H9 (cell line): ENCODE results near the gene CAPN8. TPM values are rescaled to one million over a fixed set of nuclear protein-coding genes. Genes with fewer than 3 reads are reported as not detected.

Experiments
- DNase-seq: peaks from one replicate; pipeline ENCODE4 v3.0.0-alpha.2; 2017
- H2AFZ ChIP-seq: one replicate; pipeline ENCODE4 v1.6.1; 2013; ENCODE audit warnings: mild to moderate bottlenecking, low read length, control low read depth, moderate library complexity
- H2AK5ac ChIP-seq: 2 replicates; pipeline ENCODE4 v1.6.1; 2013; ENCODE audit warnings: low read length, control low read depth, mixed read lengths; ENCODE audit not compliant: insufficient read length
- H2BK120ac ChIP-seq: one replicate; pipeline ENCODE4 v1.6.1; 2013; ENCODE audit warnings: low read depth, mild to moderate bottlenecking, low read length, control low read depth, inconsistent platforms; ENCODE audit not compliant: poor library complexity, severe bottlenecking
- H2BK12ac ChIP-seq: 2 replicates; pipeline ENCODE4 v1.6.1; 2013; ENCODE audit warnings: low read length, control low read depth, mixed read lengths, low read depth; ENCODE audit not compliant: insufficient read length
- H2BK15ac ChIP-seq: 2 replicates; pipeline ENCODE4 v1.6.1; 2013; ENCODE audit warnings: low read depth, low read length, control low read depth
- H2BK20ac ChIP-seq: one replicate; pipeline ENCODE4 v1.6.1; 2013; ENCODE audit warnings: low read depth, mild to moderate bottlenecking, low read length, control low read depth, inconsistent platforms; ENCODE audit not compliant: poor library complexity, severe bottlenecking
- H2BK5ac ChIP-seq: 2 replicates; pipeline ENCODE4 v1.6.1; 2013; ENCODE audit warnings: low read length, control low read depth, mixed read lengths; ENCODE audit not compliant: insufficient read length
- H3K14ac ChIP-seq: 2 replicates; pipeline ENCODE4 v1.6.1; 2013; ENCODE audit warnings: low read length, control low read depth; ENCODE audit not compliant: insufficient read depth
- H3K18ac ChIP-seq: 2 replicates; pipeline ENCODE4 v1.6.1; 2013; ENCODE audit warnings: low read depth, mild to moderate bottlenecking, mixed read lengths, low read length, control low read depth; ENCODE audit not compliant: insufficient read length
- H3K23ac ChIP-seq: 2 replicates; pipeline ENCODE4 v1.6.1; 2013; ENCODE audit warnings: low read length, control low read depth, mixed read lengths, low read depth; ENCODE audit not compliant: insufficient read length
- H3K23me2 ChIP-seq: 2 replicates; pipeline ENCODE4 v1.6.1; 2013; ENCODE audit warnings: low read depth, mild to moderate bottlenecking, mixed read lengths, low read length, control low read depth; ENCODE audit not compliant: insufficient read length, poor library complexity, severe bottlenecking
- H3K27ac ChIP-seq: 2 replicates; pipeline ENCODE4 v1.5.1; 2013; ENCODE audit warnings: low read length, control low read depth, mixed read lengths, low read depth; ENCODE audit not compliant: insufficient read length
- H3K27me3 ChIP-seq: 2 replicates; pipeline ENCODE4 v1.6.1; 2013; ENCODE audit warnings: low read length, control low read depth, inconsistent platforms; ENCODE audit not compliant: insufficient read depth
- H3K4ac ChIP-seq: 2 replicates; pipeline ENCODE4 v1.6.1; 2013; ENCODE audit warnings: low read depth, mild to moderate bottlenecking, control low read depth, inconsistent platforms, low read length, moderate library complexity
- H3K4me1 ChIP-seq: 2 replicates; pipeline ENCODE4 v1.6.1; 2013; ENCODE audit warnings: low read length, control low read depth, inconsistent platforms; ENCODE audit not compliant: insufficient read depth
- H3K4me2 ChIP-seq: 2 replicates; pipeline ENCODE4 v1.6.1; 2013; ENCODE audit warnings: low read length, control low read depth, mixed read lengths; ENCODE audit not compliant: insufficient read length, insufficient read depth
- H3K56ac ChIP-seq: 2 replicates; pipeline ENCODE4 v1.6.1; 2013; ENCODE audit warnings: low read depth, mild to moderate bottlenecking, mixed read lengths, low read length, control low read depth; ENCODE audit not compliant: insufficient read length
- H3K79me1 ChIP-seq: 2 replicates; pipeline ENCODE4 v1.6.1; 2013; ENCODE audit warnings: low read depth, mild to moderate bottlenecking, moderate library complexity, low read length, control low read depth, inconsistent platforms; ENCODE audit not compliant: insufficient read depth, poor library complexity, severe bottlenecking
- H3K79me2 ChIP-seq: 2 replicates; pipeline ENCODE4 v1.6.1; 2013; ENCODE audit warnings: low read length, control low read depth, inconsistent platforms; ENCODE audit not compliant: insufficient read depth
- H3K9ac ChIP-seq: 2 replicates; pipeline ENCODE4 v1.6.1; 2013; ENCODE audit warnings: low read length, control low read depth, mixed read lengths; ENCODE audit not compliant: insufficient read length; ENCODE audit errors: extremely low read depth
- H3K9me3 ChIP-seq: one replicate; pipeline ENCODE4 v1.6.1; 2013; ENCODE audit warnings: low read depth, low read length, inconsistent platforms; ENCODE audit not compliant: control insufficient read depth
- H3T11ph ChIP-seq: one replicate; pipeline ENCODE4 v1.6.1; 2013; ENCODE audit warnings: mild to moderate bottlenecking, low read length, control low read depth, inconsistent platforms
- H4K20me1 ChIP-seq: one replicate; pipeline ENCODE4 v1.6.1; 2013; ENCODE audit not compliant: control insufficient read depth, insufficient read length, insufficient read depth
- H4K5ac ChIP-seq: 2 replicates; pipeline ENCODE4 v1.6.1; 2013; ENCODE audit warnings: low read depth, mild to moderate bottlenecking, mixed read lengths, low read length, control low read depth; ENCODE audit not compliant: insufficient read length
- H4K8ac ChIP-seq: replicated peaks from 2 replicates; pipeline ENCODE4 v1.6.1; 2013; ENCODE audit warnings: low read length, control low read depth, mixed read lengths, low read depth; ENCODE audit not compliant: insufficient read length
- H4K91ac ChIP-seq: 2 replicates; pipeline ENCODE4 v1.6.1; 2013; ENCODE audit warnings: low read depth, mild to moderate bottlenecking, moderate library complexity, mixed read lengths, low read length, control low read depth; ENCODE audit not compliant: insufficient read length
- H3K27ac Mint-ChIP-seq, 3 experiments: 2 replicates in 2 of 3; 3 replicates in 1 of 3; pipeline ENCODE4 v1.8.0; 2020 to 2021; ENCODE audit warnings: mixed read lengths in 3 of 3, mild to moderate bottlenecking in 1 of 3, moderate library complexity in 1 of 3
- H3K27me3 Mint-ChIP-seq: 2 replicates; pipeline ENCODE4 v1.8.0; 2021; ENCODE audit warnings: low read depth, mild to moderate bottlenecking, moderate library complexity, mixed read lengths
- H3K36me3 Mint-ChIP-seq, 3 experiments: 2 replicates in 2 of 3; 3 replicates in 1 of 3; pipeline ENCODE4 v1.8.0; 2020 to 2021; ENCODE audit warnings: low read depth in 3 of 3, mixed read lengths in 3 of 3; ENCODE audit not compliant: insufficient read depth in 1 of 3
- H3K4me1 Mint-ChIP-seq, 2 experiments: 2 replicates each; pipeline ENCODE4 v1.8.0; 2020; ENCODE audit warnings: mixed read lengths in 2 of 2
- H3K4me3 Mint-ChIP-seq, 2 experiments: 2 replicates in 1 of 2; 3 replicates in 1 of 2; pipeline ENCODE4 v1.8.0; 2020 to 2021; ENCODE audit warnings: mild to moderate bottlenecking in 2 of 2, mixed read lengths in 2 of 2, moderate library complexity in 1 of 2
- H3K9me3 Mint-ChIP-seq, 2 experiments: 2 replicates in 1 of 2; 3 replicates in 1 of 2; pipeline ENCODE4 v1.8.0; 2020; ENCODE audit warnings: mild to moderate bottlenecking in 2 of 2, mixed read lengths in 2 of 2, moderate library complexity in 1 of 2
- WGBS: extraction: QIAGEN DNeasy Blood & Tissue Kit; methylation state at CpG from one replicate; pipeline ENCODE4 v1.1.7; 2013; ENCODE audit warnings: missing lambda C conversion rate, low lambda C conversion rate, mixed read lengths; ENCODE audit not compliant: insufficient read length; ENCODE audit errors: extremely low coverage; 5-methylcytosine and 5-hydroxymethylcytosine counted together
- total RNA-seq: library from RNA; stranded (reverse); gene quantifications from 2 replicates; pipeline ENCODE4 v1.2.1, GENCODE V29; 2021
- TF ChIP-seq, protein P1 (sequence below): fragments of 200-600 bp; sonication (generic); conservative IDR thresholded peaks from 3 replicates; pipeline ENCODE4 v1.8.0; 2021; ENCODE audit warnings: antibody characterized with exemption, mild to moderate bottlenecking

The CAPN8 gene
- total RNA-seq, 1 experiment from 2014 or later: not detected

GRCh38 chr1:223558512-223558911, 107.0 kb downstream of the CAPN8 start:
- no peak overlapping the region for H3K56ac ChIP-seq
- H2AK5ac ChIP-seq: no peak overlapping the region
- H3T11ph ChIP-seq: no peak overlapping the region
- H3K79me1 ChIP-seq: no peaks in the 10 kb centered on the region
- no peak overlapping the region for H4K91ac ChIP-seq
- Mint-ChIP-seq H3K4me3 (no peak overlapping the region), H3K27ac (no peak overlapping the region), H3K4me1 (no peaks in the 10 kb centered on the region), H3K36me3 (no peaks in the 10 kb centered on the region), H3K27me3 (no peaks in the 10 kb centered on the region; the same call in 1 of the 2 replicates), H3K9me3 (no peaks in the 10 kb centered on the region)
- no peaks in the 10 kb centered on the region for H4K20me1 ChIP-seq
- DNase-seq: no peak
- H3K27ac ChIP-seq: no peak overlapping the region
- H3K23ac ChIP-seq: no peak overlapping the region
- no peak overlapping the region for H2AFZ ChIP-seq
- no peak overlapping the region for H4K5ac ChIP-seq
- TF ChIP-seq, protein P1, sequence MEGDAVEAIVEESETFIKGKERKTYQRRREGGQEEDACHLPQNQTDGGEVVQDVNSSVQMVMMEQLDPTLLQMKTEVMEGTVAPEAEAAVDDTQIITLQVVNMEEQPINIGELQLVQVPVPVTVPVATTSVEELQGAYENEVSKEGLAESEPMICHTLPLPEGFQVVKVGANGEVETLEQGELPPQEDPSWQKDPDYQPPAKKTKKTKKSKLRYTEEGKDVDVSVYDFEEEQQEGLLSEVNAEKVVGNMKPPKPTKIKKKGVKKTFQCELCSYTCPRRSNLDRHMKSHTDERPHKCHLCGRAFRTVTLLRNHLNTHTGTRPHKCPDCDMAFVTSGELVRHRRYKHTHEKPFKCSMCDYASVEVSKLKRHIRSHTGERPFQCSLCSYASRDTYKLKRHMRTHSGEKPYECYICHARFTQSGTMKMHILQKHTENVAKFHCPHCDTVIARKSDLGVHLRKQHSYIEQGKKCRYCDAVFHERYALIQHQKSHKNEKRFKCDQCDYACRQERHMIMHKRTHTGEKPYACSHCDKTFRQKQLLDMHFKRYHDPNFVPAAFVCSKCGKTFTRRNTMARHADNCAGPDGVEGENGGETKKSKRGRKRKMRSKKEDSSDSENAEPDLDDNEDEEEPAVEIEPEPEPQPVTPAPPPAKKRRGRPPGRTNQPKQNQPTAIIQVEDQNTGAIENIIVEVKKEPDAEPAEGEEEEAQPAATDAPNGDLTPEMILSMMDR: no peak
- no peak overlapping the region for H3K9ac ChIP-seq
- no peaks in the 10 kb centered on the region for H3K9me3 ChIP-seq
- no peaks in the 10 kb centered on the region for H3K23me2 ChIP-seq
- H3K4me1 ChIP-seq: no peaks in the 10 kb centered on the region
- H2BK5ac ChIP-seq: no peak overlapping the region
- H3K18ac ChIP-seq: no peak overlapping the region
- WGBS: 100% methylated on average over 1 of the region's 1 CpG
- H3K4me2 ChIP-seq: no peak overlapping the region
- no peak overlapping the region for H3K14ac ChIP-seq
- no peak overlapping the region for H2BK120ac ChIP-seq
- H4K8ac ChIP-seq: no peak overlapping the region
- no peak overlapping the region for H2BK12ac ChIP-seq
- H3K27me3 ChIP-seq: no peaks in the 10 kb centered on the region
- H2BK20ac ChIP-seq: no peak overlapping the region
- no peak overlapping the region for H3K4ac ChIP-seq
- no peaks in the 10 kb centered on the region for H3K79me2 ChIP-seq
- H2BK15ac ChIP-seq: no peak overlapping the region
